T-cell (primary cell): ENCODE results near the gene GALNT10. TPM values are rescaled to one million over a fixed set of nuclear protein-coding genes. Genes with fewer than 3 reads are reported as not detected.
"Not testable (repeated sequence)": the region's sequence is repeated elsewhere in the genome, so short reads cannot be mapped to it uniquely, and the experiment has no call there.

Experiments used
- ATAC-seq, 4 experiments: fragments of 200-7000 bp in 3 of 4; fragments of 150-1000 bp in 1 of 4; cut with Tn5 transposase; replicated peaks in 1 of 4; 1 replicate in 3 of 4; 2 replicates in 1 of 4; pipeline ENCODE4 v1.10.0; 2021; ENCODE audit warnings: moderate library complexity in 3 of 4, mild to moderate bottlenecking in 2 of 4, moderate number of reproducible peaks in 1 of 4
- CTCF ChIA-PET, 2 donors: fragments of 300-600 bp; sonication (Branson Sonifier 250); formaldehyde crosslinking; loops; one replicate each; lab custom pipeline; 2022; ENCODE audit warnings: antibody characterized with exemption in 2 of 2; lab: Charles Lee
- POLR2A ChIA-PET, 2 donors: fragments of 300-600 bp; sonication (Branson Sonifier 250); formaldehyde crosslinking; loops; one replicate each; lab custom pipeline; 2022; ENCODE audit warnings: antibody characterized with exemption in 2 of 2; lab: Charles Lee
- DNase-seq, 35 experiments: peaks; one replicate each; pipeline versions ENCODE4 v3.0.0 to v3.0.0-alpha.2; 2013 to 2023
- H3K27ac ChIP-seq: one replicate; pipeline ENCODE4 v1.5.1; 2013; ENCODE audit warnings: low read length
- H3K27me3 ChIP-seq, 2 experiments: replicated peaks in 1 of 2; 1 replicate in 1 of 2; 2 replicates in 1 of 2; pipeline versions ENCODE4 v1.6.1 to v1.7.0; 2013; ENCODE audit warnings: low read length in 1 of 2, mixed read lengths in 1 of 2; ENCODE audit not compliant: control insufficient read depth in 2 of 2, insufficient read depth in 2 of 2; ENCODE audit errors: extremely low read depth in 1 of 2
- H3K36me3 ChIP-seq, 2 donors: 1 replicate in 1 of 2; 2 replicates in 1 of 2; pipeline versions ENCODE4 v1.6.1 to v1.7.0; 2013; ENCODE audit warnings: low read length in 1 of 2; ENCODE audit not compliant: control insufficient read depth in 2 of 2, insufficient read depth in 1 of 2; ENCODE audit errors: extremely low read depth in 1 of 2
- H3K4me1 ChIP-seq, 2 experiments: 1 replicate in 1 of 2; 2 replicates in 1 of 2; pipeline versions ENCODE4 v1.6.1 to v1.7.0; 2013; ENCODE audit warnings: low read length in 2 of 2, mixed read lengths in 1 of 2; ENCODE audit not compliant: insufficient read depth in 2 of 2, control insufficient read depth in 1 of 2; ENCODE audit errors: extremely low read depth in 1 of 2
- H3K4me3 ChIP-seq, 2 donors: 1 replicate in 1 of 2; 2 replicates in 1 of 2; pipeline versions ENCODE4 v1.5.1 to v1.7.0; 2013; ENCODE audit warnings: mild to moderate bottlenecking in 2 of 2, low read length in 1 of 2, moderate library complexity in 1 of 2; ENCODE audit not compliant: control insufficient read depth in 1 of 2; ENCODE audit errors: extremely low read depth in 1 of 2
- H3K9me3 ChIP-seq: 2 replicates; pipeline ENCODE4 v1.7.0; 2013
- H3K27ac Mint-ChIP-seq, 2 donors: one replicate each; pipeline ENCODE4 v1.8.0; 2020 to 2021; ENCODE audit warnings: mild to moderate bottlenecking in 2 of 2, mixed read lengths in 2 of 2
- H3K27me3 Mint-ChIP-seq, 2 donors: one replicate each; pipeline ENCODE4 v1.8.0; 2021 to 2022; ENCODE audit warnings: mixed read lengths in 2 of 2
- H3K36me3 Mint-ChIP-seq: one replicate; pipeline ENCODE4 v1.8.0; 2021; ENCODE audit warnings: mixed read lengths
- H3K4me1 Mint-ChIP-seq, 3 donors: one replicate each; pipeline ENCODE4 v1.8.0; 2020 to 2022; ENCODE audit warnings: mixed read lengths in 3 of 3, mild to moderate bottlenecking in 1 of 3
- H3K4me3 Mint-ChIP-seq, 3 donors: one replicate each; pipeline ENCODE4 v1.8.0; 2020 to 2022; ENCODE audit warnings: mild to moderate bottlenecking in 3 of 3, mixed read lengths in 3 of 3, moderate library complexity in 3 of 3
- H3K9me3 Mint-ChIP-seq, 3 donors: one replicate each; pipeline ENCODE4 v1.8.0; 2020 to 2022; ENCODE audit warnings: mixed read lengths in 3 of 3
- WGBS: methylation state at CpG from one replicate; pipeline ENCODE4 v1.1.5; 2013; ENCODE audit warnings: missing lambda C conversion rate; ENCODE audit not compliant: insufficient coverage; 5-methylcytosine and 5-hydroxymethylcytosine counted together
- total RNA-seq, 35 experiments: library from RNA in 6 of 35; stranded (reverse) in 6 of 35; fragments of 120-200 nt in 1 of 35; gene quantifications; one replicate each; pipeline versions ENCODE4 v1.2.1 to v1.2.4 and lab custom pipeline; 2013 to 2026

GALNT10 gene
- total RNA-seq, 5 donors from 2014 or later (not counting 1 experiment from before 2014, with no cell fraction given), result 26.9 to 62.7 (median 40.8) TPM

- no peak for ATAC-seq
- Mint-ChIP-seq H3K27me3 (no peaks in the 10 kb centered on the region), H3K9me3 (no peaks in the 10 kb centered on the region), H3K27ac (no peak overlapping the region), H3K4me3 (no peak overlapping the region), H3K4me1 (peaks cover 0 to 8% (median 3%) of the 10 kb centered on the region in 3 donors), H3K36me3 (peaks cover 38% of the 10 kb centered on the region)
- Histone ChIP-seq H3K36me3 (no peaks in the 10 kb centered on the region), H3K9me3 (no peaks in the 10 kb centered on the region), H3K4me3 (no peak overlapping the region), H3K27ac (no peak overlapping the region), H3K27me3 (no peaks in the 10 kb centered on the region), H3K4me1 (no peaks in the 10 kb centered on the region)
- no peak for DNase-seq
- WGBS, result no CpG with 5 or more reads among the region's 4 CpGs
- POLR2A ChIA-PET, result no interaction called here
- CTCF ChIA-PET, result no interaction called here
Observed at GRCh38 chr5:154359221-154359573, 168.7 kb downstream of the GALNT10 start.

GRCh38 chr5:154360241-154360640 lies 169.7 kb downstream of the GALNT10 start:
- ATAC-seq, DNase-seq, H3K4me1 ChIP-seq, H3K27me3 Mint-ChIP-seq, H3K4me3 ChIP-seq, H3K4me1 Mint-ChIP-seq, POLR2A ChIA-PET, H3K27ac ChIP-seq, H3K27me3 ChIP-seq, H3K27ac Mint-ChIP-seq, H3K9me3 Mint-ChIP-seq, H3K4me3 Mint-ChIP-seq, H3K9me3 ChIP-seq, H3K36me3 ChIP-seq: not testable (repeated sequence)
- H3K36me3 Mint-ChIP-seq, result peaks cover 34% of the 10 kb centered on the region
- CTCF ChIA-PET, result interaction anchor here in 1 of 2 donors (0.6 kb wide), 1 partner anchor 305 kb away, joined by 4 read pairs; no protein-coding TSS in a partner anchor
- WGBS, result 100% methylated on average over 1 of the region's 7 CpGs

- DNase-seq (no peak), ATAC-seq (no peak)
- H3K9me3 ChIP-seq, result no peaks in the 10 kb centered on the region
- POLR2A ChIA-PET, result no interaction called here
- no CpG with 5 or more reads among the region's 4 CpGs for WGBS
- H3K27me3 ChIP-seq, result no peaks in the 10 kb centered on the region
- Mint-ChIP-seq H3K9me3 (no peaks in the 10 kb centered on the region), H3K4me1 (no peaks in the 10 kb centered on the region), H3K27me3 (no peaks in the 10 kb centered on the region), H3K27ac (no peak overlapping the region), H3K4me3 (no peak overlapping the region), H3K36me3 (peaks cover 22% of the 10 kb centered on the region)
- no peak overlapping the region for H3K4me3 ChIP-seq
- CTCF ChIA-PET, result interaction anchor here (0.6 to 1.1 kb wide), 2 partner anchors 11 to 261 kb away, joined by 3 read pairs; no protein-coding TSS in a partner anchor
- H3K4me1 ChIP-seq, result no peaks in the 10 kb centered on the region
- H3K36me3 ChIP-seq, result peaks cover 0 to under 1% of the 10 kb centered on the region in 2 donors
- no peak overlapping the region for H3K27ac ChIP-seq
Observed at GRCh38 chr5:154363411-154363810, 172.9 kb downstream of the GALNT10 start.

GRCh38 chr5:154364771-154365170 lies 174.2 kb downstream of the GALNT10 start:
- ATAC-seq, result no peak
- peaks cover 28% of the 10 kb centered on the region for H3K36me3 Mint-ChIP-seq
- H3K9me3 Mint-ChIP-seq, result no peaks in the 10 kb centered on the region
- Histone ChIP-seq H3K4me1 (no peaks in the 10 kb centered on the region), H3K27ac (no peak overlapping the region), H3K27me3 (no peaks in the 10 kb centered on the region), H3K9me3 (no peaks in the 10 kb centered on the region), H3K36me3 (peaks cover 0 to 3% of the 10 kb centered on the region in 2 donors), H3K4me3 (no peak overlapping the region)
- H3K4me1 Mint-ChIP-seq, result no peaks in the 10 kb centered on the region
- H3K27ac Mint-ChIP-seq, result no peak overlapping the region
- no peak overlapping the region for H3K4me3 Mint-ChIP-seq
- DNase-seq, result no peak
- no peaks in the 10 kb centered on the region for H3K27me3 Mint-ChIP-seq
- WGBS, result no CpG with 5 or more reads among the region's 2 CpGs
- POLR2A ChIA-PET, result no interaction called here
- CTCF ChIA-PET, result no interaction called here

- H3K4me3 ChIP-seq, result no peak overlapping the region
- Mint-ChIP-seq H3K4me1 (no peaks in the 10 kb centered on the region), H3K27ac (no peak overlapping the region), H3K27me3 (no peaks in the 10 kb centered on the region), H3K36me3 (peaks cover 36% of the 10 kb centered on the region), H3K4me3 (no peak overlapping the region), H3K9me3 (no peaks in the 10 kb centered on the region)
- H3K4me1 ChIP-seq, result no peaks in the 10 kb centered on the region
- POLR2A ChIA-PET, result no interaction called here
- H3K27ac ChIP-seq, result no peak overlapping the region
- peaks cover 0 to 7% of the 10 kb centered on the region in 2 donors for H3K36me3 ChIP-seq
- ATAC-seq (no peak), DNase-seq (no peak)
- H3K9me3 ChIP-seq, result no peaks in the 10 kb centered on the region
- CTCF ChIA-PET, result no interaction called here
- WGBS, result 100% methylated on average over 1 of the region's 1 CpG
- H3K27me3 ChIP-seq, result no peaks in the 10 kb centered on the region
Observed at GRCh38 chr5:154365823-154366222, 175.3 kb downstream of the GALNT10 start.

- Mint-ChIP-seq H3K4me3 (no peak overlapping the region), H3K36me3 (peaks cover 39% of the 10 kb centered on the region), H3K27me3 (no peaks in the 10 kb centered on the region), H3K4me1 (no peaks in the 10 kb centered on the region), H3K9me3 (no peaks in the 10 kb centered on the region), H3K27ac (no peak overlapping the region)
- no CpG with 5 or more reads among the region's 2 CpGs for WGBS
- Histone ChIP-seq H3K9me3 (no peaks in the 10 kb centered on the region), H3K4me3 (no peak overlapping the region), H3K4me1 (no peaks in the 10 kb centered on the region), H3K36me3 (peaks cover 0 to 7% of the 10 kb centered on the region in 2 donors), H3K27ac (no peak overlapping the region), H3K27me3 (no peaks in the 10 kb centered on the region)
- DNase-seq, result no peak
- ATAC-seq, result no peak
- ChIA-PET CTCF (no interaction called here), POLR2A (no interaction called here)
Observed at GRCh38 chr5:154366353-154366752, 175.8 kb downstream of the GALNT10 start.

GRCh38 chr5:154367101-154367500 lies 176.6 kb downstream of the GALNT10 start:
- H3K9me3 ChIP-seq, result no peaks in the 10 kb centered on the region
- H3K9me3 Mint-ChIP-seq, result no peaks in the 10 kb centered on the region
- no peaks in the 10 kb centered on the region for H3K27me3 Mint-ChIP-seq
- no peak for DNase-seq
- no peaks in the 10 kb centered on the region for H3K27me3 ChIP-seq
- H3K27ac Mint-ChIP-seq, result no peak overlapping the region
- WGBS, result 100% methylated on average over 1 of the region's 1 CpG
- ATAC-seq, result no peak
- H3K4me3 Mint-ChIP-seq, result no peak overlapping the region
- ChIA-PET POLR2A (no interaction called here), CTCF (no interaction called here)
- H3K4me3 ChIP-seq, result no peak overlapping the region
- no peaks in the 10 kb centered on the region for H3K4me1 ChIP-seq
- H3K27ac ChIP-seq, result no peak overlapping the region
- H3K4me1 Mint-ChIP-seq, result no peaks in the 10 kb centered on the region
- peaks cover 0 to 11% of the 10 kb centered on the region in 2 donors for H3K36me3 ChIP-seq
- H3K36me3 Mint-ChIP-seq, result peaks cover 41% of the 10 kb centered on the region
